A549 (cell line): ENCODE measurements around the gene CD274. TPM values are rescaled to one million over a fixed set of nuclear protein-coding genes. Genes with fewer than 3 reads are reported as not detected.

ENCODE experiments used
- ATAC-seq, 2 experiments: fragments of 200-7000 bp in 1 of 2; fragments of >200 bp in 1 of 2; cut with Nextera tagmentation in 1 of 2; cut with Tn5 transposase in 1 of 2; 3 replicates each; pipeline versions ENCODE4 v1.8.0 to v1.9.1; 2018 to 2020; ENCODE audit warnings: mild to moderate bottlenecking in 1 of 2, moderate library complexity in 1 of 2
- CTCF ChIA-PET: fragments of 300-600 bp; sonication (Branson Sonifier 250); formaldehyde crosslinking; extraction: SDS; loops from one replicate; lab custom pipeline; 2021; ENCODE audit warnings: antibody characterized with exemption, inconsistent platforms; lab: Yijun Ruan, JAX
- POLR2A ChIA-PET: fragments of 350-600 bp; formaldehyde crosslinking; extraction: SDS; loops from one replicate; lab custom pipeline; 2021; ENCODE audit warnings: antibody characterized with exemption, inconsistent platforms; lab: Yijun Ruan, JAX
- DNase-seq, 2 experiments: peaks; one replicate each; pipeline versions ENCODE4 v3.0.0 to v3.0.0-alpha.2; 2011 to 2016; ENCODE audit warnings: low read depth in 1 of 2, low spot score in 1 of 2
- FAIRE-seq: peaks from 2 replicates; lab custom pipeline; 2011; peaks lifted over from hg19 to GRCh38; lab: Jason Lieb, UNC
- H3K27ac ChIP-seq, 2 experiments: fragments of >200 bp; sonication (Bioruptor Twin); formaldehyde crosslinking; 3 replicates each; pipeline ENCODE4 v1.5.1; 2016 to 2017
- H3K4me1 ChIP-seq: fragments of >200 bp; sonication (Bioruptor Twin); formaldehyde crosslinking; 3 replicates; pipeline ENCODE4 v1.6.1; 2016
- H3K4me2 ChIP-seq: fragments of >200 bp; sonication (Bioruptor Twin); formaldehyde crosslinking; 3 replicates; pipeline ENCODE4 v1.6.1; 2016
- H3K4me3 ChIP-seq: fragments of >200 bp; sonication (Bioruptor Twin); formaldehyde crosslinking; 3 replicates; pipeline ENCODE4 v1.5.1; 2016
- H3K9me3 ChIP-seq: fragments of >200 bp; sonication (Bioruptor Twin); formaldehyde crosslinking; 3 replicates; pipeline ENCODE4 v1.6.1; 2016
- BCL3 ChIP-seq: fragments of >200 bp; sonication (Bioruptor Twin); formaldehyde crosslinking; IDR thresholded peaks from 3 replicates; pipeline ENCODE4 v1.6.1; 2016
- BHLHE40 ChIP-seq: IDR thresholded peaks from 2 replicates; pipeline ENCODE4 v1.6.1; 2012; ENCODE audit warnings: low read depth, low read length, inconsistent platforms
- CBX2 ChIP-seq: fragments of 200-600 bp; sonication (generic); IDR thresholded peaks from 2 replicates; pipeline ENCODE4 v1.6.1; 2016; ENCODE audit warnings: low read depth, mild to moderate bottlenecking, borderline replicate concordance
- CHD4 ChIP-seq: fragments of 200-600 bp; sonication (generic); IDR thresholded peaks from 2 replicates; pipeline ENCODE4 v1.6.1; 2016; ENCODE audit warnings: antibody characterized with exemption, mild to moderate bottlenecking, borderline replicate concordance
- CTCF ChIP-seq: fragments of >200 bp; sonication (Bioruptor Twin); formaldehyde crosslinking; IDR thresholded peaks from 3 replicates; pipeline ENCODE4 v1.5.1; 2016
- EHMT2 ChIP-seq: fragments of 200-600 bp; sonication (generic); IDR thresholded peaks from 2 replicates; pipeline ENCODE4 v1.6.1; 2016; ENCODE audit warnings: antibody characterized with exemption, low read depth, mild to moderate bottlenecking, moderate library complexity
- ESRRA ChIP-seq: fragments of 150-350 bp; IDR thresholded peaks from 2 replicates; pipeline ENCODE4 v1.6.1; 2014; ENCODE audit warnings: mild to moderate bottlenecking, low read length, borderline replicate concordance
- FOSL2 ChIP-seq, 2 experiments: fragments of 450-650 bp in 1 of 2; fragments of >200 bp in 1 of 2; sonication (Bioruptor Twin) in 1 of 2; formaldehyde crosslinking; IDR thresholded peaks; 2 replicates each; pipeline versions ENCODE4 v1.5.0 to v1.6.1; 2016 to 2020; ENCODE audit warnings: mild to moderate bottlenecking in 1 of 2, moderate library complexity in 1 of 2
- GATA3 ChIP-seq: IDR thresholded peaks from 2 replicates; pipeline ENCODE4 v1.6.1; 2012; ENCODE audit warnings: borderline replicate concordance
- HEYL ChIP-seq: fragments of 250-450 bp; sonication (Bioruptor Pico); IDR thresholded peaks from 2 replicates; pipeline ENCODE4 v1.8.0; 2021; ENCODE audit warnings: mild to moderate bottlenecking, moderate library complexity
- HMGXB4 ChIP-seq: fragments of 250-450 bp; sonication (Bioruptor Pico); IDR thresholded peaks from 2 replicates; pipeline ENCODE4 v1.5.0; 2021; ENCODE audit warnings: mild to moderate bottlenecking, moderate library complexity, borderline replicate concordance
- JUN ChIP-seq, 2 experiments: fragments of >200 bp; sonication (Bioruptor Twin); formaldehyde crosslinking; IDR thresholded peaks; 2 replicates in 1 of 2; 3 replicates in 1 of 2; pipeline ENCODE4 v1.6.1; 2016 to 2017
- JUNB ChIP-seq: fragments of >200 bp; sonication (Bioruptor Twin); formaldehyde crosslinking; IDR thresholded peaks from 2 replicates; pipeline ENCODE4 v1.6.1; 2016
- KDM1A ChIP-seq: fragments of 200-600 bp; sonication (generic); IDR thresholded peaks from 2 replicates; pipeline ENCODE4 v1.6.1; 2016; ENCODE audit warnings: low read depth, mild to moderate bottlenecking
- MAFK ChIP-seq: fragments of 450-650 bp; IDR thresholded peaks from 2 replicates; pipeline ENCODE4 v1.6.1; 2014; ENCODE audit not compliant: partially characterized antibody
- MAX ChIP-seq: IDR thresholded peaks from 2 replicates; pipeline ENCODE4 v1.6.1; 2012
- MAZ ChIP-seq: fragments of 150-350 bp; IDR thresholded peaks from 2 replicates; pipeline ENCODE4 v1.6.1; 2014; ENCODE audit warnings: antibody characterized with exemption, low read depth, low read length, borderline replicate concordance
- MYC ChIP-seq: IDR thresholded peaks from 2 replicates; pipeline ENCODE4 v1.6.1; 2012; ENCODE audit warnings: mild to moderate bottlenecking, inconsistent platforms, low read length, improper control_type of control experiment, borderline replicate concordance
- NFE2L2 ChIP-seq: fragments of 150-350 bp; conservative IDR thresholded peaks from 2 replicates; pipeline ENCODE4 v1.6.1; 2014; ENCODE audit warnings: low read length
- NPAS2 ChIP-seq: fragments of 250-450 bp; sonication (Bioruptor Pico); IDR thresholded peaks from 2 replicates; pipeline ENCODE4 v1.8.0; 2022; ENCODE audit warnings: mild to moderate bottlenecking, moderate library complexity, borderline replicate concordance
- PHF8 ChIP-seq: fragments of 200-600 bp; sonication (generic); IDR thresholded peaks from 2 replicates; pipeline ENCODE4 v1.6.1; 2016; ENCODE audit warnings: low read depth, mild to moderate bottlenecking, antibody characterized with exemption, moderate library complexity, borderline replicate concordance
- POLR2A ChIP-seq: IDR thresholded peaks from 2 replicates; pipeline ENCODE4 v1.6.1; 2012; ENCODE audit warnings: mild to moderate bottlenecking, low read length
- POLR2AphosphoS2 ChIP-seq: conservative IDR thresholded peaks from 2 replicates; pipeline ENCODE4 v1.6.1; 2012; ENCODE audit warnings: low read length, improper control_type of control experiment, inconsistent platforms
- REST ChIP-seq: fragments of 200-600 bp; sonication (generic); IDR thresholded peaks from 2 replicates; pipeline ENCODE4 v1.6.1; 2016; ENCODE audit warnings: antibody characterized with exemption, mild to moderate bottlenecking, moderate library complexity
- SMC3 ChIP-seq: fragments of >200 bp; sonication (Bioruptor Twin); formaldehyde crosslinking; IDR thresholded peaks from 3 replicates; pipeline ENCODE4 v1.6.1; 2018; ENCODE audit warnings: inconsistent platforms
- TFCP2L1 ChIP-seq: fragments of 250-450 bp; sonication (Bioruptor Pico); IDR thresholded peaks from 2 replicates; pipeline ENCODE4 v1.5.0; 2021; ENCODE audit warnings: mild to moderate bottlenecking
- USF2 ChIP-seq: fragments of 450-650 bp; IDR thresholded peaks from 2 replicates; pipeline ENCODE4 v1.6.1; 2014; ENCODE audit warnings: antibody characterized with exemption
- ZC3H11A ChIP-seq: fragments of 450-650 bp; IDR thresholded peaks from 2 replicates; pipeline ENCODE4 v1.6.1; 2014; ENCODE audit warnings: antibody characterized with exemption, mild to moderate bottlenecking
- ZFP36 ChIP-seq: fragments of 450-650 bp; IDR thresholded peaks from 2 replicates; pipeline ENCODE4 v1.6.1; 2014; ENCODE audit warnings: borderline replicate concordance; ENCODE audit not compliant: partially characterized antibody
- WGBS: methylation state at CpG from one replicate; pipeline ENCODE4 v1.1.6; 2017; ENCODE audit errors: missing lambda C conversion rate; 5-methylcytosine and 5-hydroxymethylcytosine counted together
- polyA plus RNA-seq, 4 experiments: library from polyadenylated mRNA; depleted of rRNA in 3 of 4; stranded (reverse); fragments of >200 nt; fragmentation: RNase III in 1 of 4; extraction: RNeasy Plus Mini Kit Qiagen cat#74134 plus additional on column Dnase treatment in 1 of 4; gene quantifications; 2 replicates in 3 of 4; 3 replicates in 1 of 4; pipeline ENCODE4 v1.2.3, GENCODE V29; 2011 to 2017

Gene CD274
- polyA plus RNA-seq, 2 of the 4 experiments (the other 2 are of a cell fraction): 3.4 to 6.8 TPM

GRCh38 chr9:5437254-5438216 is 12.8 kb upstream of the CD274 start, which contains the start of gene PLGRKT:
PLGRKT (minus strand) TSS chr9:5437925; CDS start chr9:5431977, 5,948 bp downstream.
- TF ChIP-seq MAFK (no peak), GATA3 (0 out of 2 replicates have a peak, but pooled peaks have one; percentile 39), CTCF (no peak), TFCP2L1 (CRISPR knock-in tag) (no peak), BHLHE40 (no peak), SMC3 (peak; percentile 29; the same call in 1 of the 3 replicates), BCL3 (peak; percentile 89; the same call in 2 of the 3 replicates), ESRRA (peak; percentile 96), ZFP36 (no peak), HEYL (CRISPR knock-in tag) (no peak), EHMT2 (no peak), NFE2L2 (no peak), CHD4 (no peak), PHF8 (peak; percentile 81), HMGXB4 (CRISPR knock-in tag) (0 out of 2 replicates have a peak, but pooled peaks have one; percentile 36), MYC (0 out of 2 replicates have a peak, but pooled peaks have one; percentile 19), USF2 (no peak), JUN (IDR thresholded peaks at IDR 0.05) (peak; percentile 76 to 93), REST (0 out of 2 replicates have a peak, but pooled peaks have one; percentile 23), CBX2 (no peak), KDM1A (no peak), JUNB (no peak), ZC3H11A (no peak), MAZ (no peak), MAX (peak; percentile 71), NPAS2 (CRISPR knock-in tag) (no peak), FOSL2 (IDR thresholded peaks at IDR 0.05) (no peak), FOSL2 (CRISPR knock-in tag; IDR thresholded peaks at IDR 0.05) (no peak), POLR2AphosphoS2 (no peak), POLR2A (peak; percentile 94)
- TF ChIP-seq, all 56 proteins: peak for 11
- H3K4me2 ChIP-seq: peak within 1 kb of the TSS; percentile 93
- H3K9me3 ChIP-seq: no peaks in the 10 kb centered on the region
- peaks cover 18% of the 10 kb centered on the region for H3K4me1 ChIP-seq
- peak within 1 kb of the TSS; percentile 87 to 91 for H3K27ac ChIP-seq
- peak within 1 kb of the TSS; percentile 73 for H3K4me3 ChIP-seq
- POLR2A ChIA-PET: interaction anchor here (0.6 to 2.2 kb wide), 13 partner anchors 11 to 696 kb away, joined by 3 to 17 read pairs (median 6); partner anchors contain the start of genes CD274, INSL4, JAK2 and PDCD1LG2
- FAIRE-seq: peak; percentile 39
- CTCF ChIA-PET: interaction anchor here (0.6 to 9.0 kb wide), 11 partner anchors 12 to 678 kb away, joined by 3 to 114 read pairs (median 5); partner anchors contain the start of genes CD274 and INSL6
- WGBS: 1% methylated on average over 35 of the region's 55 CpGs
- peak; percentile 97 to 99 for ATAC-seq
- DNase-seq: peak; percentile 82 to 94
